SK-N-SH (cell line): ENCODE measurements around the gene PPL. TPM values are rescaled to one million over a fixed set of nuclear protein-coding genes. Genes with fewer than 3 reads are reported as not detected.

Source experiments
- CTCF ChIA-PET: fragments of 300-600, 350-600 bp; formaldehyde crosslinking; extraction: SDS; loops from one replicate; lab custom pipeline; 2021; lab: Yijun Ruan, JAX
- POLR2A ChIA-PET: fragments of 350-600 bp; sonication (Branson Sonifier 250); formaldehyde crosslinking; extraction: SDS; loops from one replicate; lab custom pipeline; 2020; ENCODE audit warnings: antibody characterized with exemption, inconsistent platforms; lab: Yijun Ruan, JAX
- DNase-seq: peaks from one replicate; pipeline ENCODE4 v3.0.0; 2012
- H2AFZ ChIP-seq: fragments of 200-600 bp; sonication (generic); 2 replicates; pipeline ENCODE4 v1.8.1; 2016; ENCODE audit warnings: antibody characterized with exemption, mild to moderate bottlenecking, low read depth
- H3F3A ChIP-seq: fragments of 200-600 bp; sonication (generic); replicated peaks from 2 replicates; pipeline ENCODE3; 2016; ENCODE audit warnings: antibody characterized with exemption, mild to moderate bottlenecking; ENCODE audit not compliant: insufficient read depth
- H3K27ac ChIP-seq, 2 experiments: fragments of 200-500 bp in 1 of 2; fragments of 200-600 bp in 1 of 2; sonication (Bioruptor generic) in 1 of 2; sonication (generic), shearing (Covaris generic) in 1 of 2; 2 replicates each; pipeline versions ENCODE4 v1.5.1 to v1.6.1; 2014 to 2016; ENCODE audit warnings: low read depth in 2 of 2, inconsistent platforms in 1 of 2, low read length in 1 of 2, mild to moderate bottlenecking in 1 of 2, mixed read lengths in 1 of 2
- H3K27me3 ChIP-seq: fragments of 200-600 bp; sonication (generic), shearing (Covaris generic); 2 replicates; pipeline ENCODE4 v1.6.1; 2016; ENCODE audit warnings: mixed run types; ENCODE audit not compliant: insufficient read depth
- H3K36me3 ChIP-seq, 2 experiments: fragments of 200-500 bp in 1 of 2; fragments of 200-600 bp in 1 of 2; sonication (Bioruptor generic) in 1 of 2; sonication (generic) in 1 of 2; replicated peaks in 1 of 2; 2 replicates each; pipeline versions ENCODE3 to v1.5.1; 2014 to 2016; ENCODE audit warnings: low read length in 1 of 2, mild to moderate bottlenecking in 1 of 2; ENCODE audit not compliant: insufficient read depth in 2 of 2, control insufficient read depth in 1 of 2
- H3K4me1 ChIP-seq, 2 experiments: fragments of 200-500 bp in 1 of 2; fragments of 200-600 bp in 1 of 2; sonication (Bioruptor generic) in 1 of 2; sonication (generic), shearing (Covaris generic) in 1 of 2; 2 replicates each; pipeline versions ENCODE4 v1.5.1 to v1.6.1; 2014 to 2016; ENCODE audit warnings: low read depth in 1 of 2, low read length in 1 of 2, mixed run types in 1 of 2; ENCODE audit not compliant: insufficient read depth in 2 of 2, control insufficient read depth in 1 of 2
- H3K4me2 ChIP-seq: fragments of 200-600 bp; sonication (generic), shearing (Covaris generic); 2 replicates; pipeline ENCODE4 v1.6.1; 2017; ENCODE audit warnings: mixed run types
- H3K4me3 ChIP-seq, 2 experiments: fragments of 200-500 bp in 1 of 2; fragments of 200-600 bp in 1 of 2; sonication (Bioruptor generic) in 1 of 2; sonication (generic), shearing (Covaris generic) in 1 of 2; 2 replicates each; pipeline versions ENCODE4 v1.5.1 to v1.8.1; 2014 to 2016; ENCODE audit warnings: low read depth in 2 of 2, inconsistent platforms in 1 of 2, low read length in 1 of 2, mild to moderate bottlenecking in 1 of 2, mixed read lengths in 1 of 2, moderate library complexity in 1 of 2
- H3K79me2 ChIP-seq: fragments of 200-600 bp; sonication (generic); 2 replicates; pipeline ENCODE4 v1.8.1; 2017; ENCODE audit warnings: mild to moderate bottlenecking; ENCODE audit not compliant: insufficient read depth
- H3K9ac ChIP-seq: fragments of 200-600 bp; sonication (generic); 2 replicates; pipeline ENCODE4 v1.6.1; 2017; ENCODE audit warnings: mixed run types
- H3K9me2 ChIP-seq: fragments of 200-600 bp; sonication (generic); 2 replicates; pipeline ENCODE4 v1.6.1; 2017; ENCODE audit warnings: mixed run types
- H3K9me3 ChIP-seq: fragments of 200-600 bp; sonication (generic); 2 replicates; pipeline ENCODE4 v1.6.1; 2017; ENCODE audit warnings: mixed run types, mild to moderate bottlenecking, moderate library complexity
- H4K20me1 ChIP-seq: fragments of 200-600 bp; sonication (generic); 2 replicates; pipeline ENCODE4 v1.6.1; 2017; ENCODE audit warnings: mild to moderate bottlenecking, mixed run types; ENCODE audit not compliant: insufficient read depth
- CHD2 ChIP-seq: fragments of 150-350 bp; IDR thresholded peaks from 2 replicates; pipeline ENCODE4 v1.6.1; 2018; ENCODE audit warnings: low read length; ENCODE audit not compliant: partially characterized antibody
- EZH2phosphoT487 ChIP-seq: fragments of 200-600 bp; sonication (generic); IDR thresholded peaks from 2 replicates; pipeline ENCODE4 v1.6.1; 2017; ENCODE audit warnings: low read depth, mixed run types, mild to moderate bottlenecking, antibody characterized with exemption, moderate library complexity, borderline replicate concordance
- FOXJ3 ChIP-seq: sonication (generic); formaldehyde crosslinking; IDR thresholded peaks from 2 replicates; pipeline ENCODE4 v1.5.1; 2020; ENCODE audit warnings: mild to moderate bottlenecking, missing genetic modification reagents
- FOXM1 ChIP-seq: IDR thresholded peaks from 2 replicates; pipeline ENCODE4 v1.4.0; 2012; ENCODE audit warnings: low read depth, mild to moderate bottlenecking
- IRF3 ChIP-seq: fragments of 150-350 bp; IDR thresholded peaks from 2 replicates; pipeline ENCODE4 v1.6.1; 2016; ENCODE audit warnings: mild to moderate bottlenecking, low read depth, low read length
- MAX ChIP-seq: IDR thresholded peaks from 2 replicates; pipeline ENCODE4 v1.4.0; 2012; ENCODE audit warnings: low read depth
- MEF2A ChIP-seq: IDR thresholded peaks from 2 replicates; pipeline ENCODE4 v1.4.0; 2012; ENCODE audit warnings: low read depth, borderline replicate concordance
- PBX3 ChIP-seq: IDR thresholded peaks from 2 replicates; pipeline ENCODE4; 2012
- RAD21 ChIP-seq: IDR thresholded peaks from 2 replicates; pipeline ENCODE4 v1.6.1; 2012; ENCODE audit warnings: mild to moderate bottlenecking, low read length
- REST ChIP-seq: IDR thresholded peaks from 2 replicates; pipeline ENCODE4 v1.6.1; 2012; ENCODE audit warnings: mild to moderate bottlenecking, low read depth, low read length, moderate library complexity
- SMC3 ChIP-seq: IDR thresholded peaks from 2 replicates; pipeline ENCODE4 v1.6.1; 2012; ENCODE audit warnings: low read depth, low read length, improper control_type of control experiment
- ZBTB33 ChIP-seq: IDR thresholded peaks from 2 replicates; pipeline ENCODE4 v1.4.0; 2012; ENCODE audit warnings: low read depth, borderline replicate concordance
- WGBS: methylation state at CpG from one replicate; pipeline ENCODE4 v1.1.6; 2017; ENCODE audit warnings: low lambda C conversion rate; 5-methylcytosine and 5-hydroxymethylcytosine counted together
- polyA plus RNA-seq, 3 experiments: library from polyadenylated mRNA; depleted of rRNA; stranded (reverse); fragments of >200 nt; gene quantifications; 2 replicates each; pipeline ENCODE4 v1.2.3, GENCODE V29; 2012

Gene PPL
- polyA plus RNA-seq, 1 of the 3 experiments (the other 2 are of a cell fraction), result 24.6 TPM

GRCh38 chr16:4837733-4838501, 99.0 kb downstream of the PPL start:
- Histone ChIP-seq H3F3A (peaks cover 7% of the 10 kb centered on the region), H3K4me3 (no peak overlapping the region), H3K4me2 (no peak overlapping the region), H3K4me1 (peaks cover 0 to 2% of the 10 kb centered on the region in 2 experiments; a peak in 1 of 4 replicates), H3K9me2 (no peaks in the 10 kb centered on the region), H3K27me3 (no peaks in the 10 kb centered on the region), H3K79me2 (peaks cover 57% of the 10 kb centered on the region), H3K27ac (no peak overlapping the region), H3K9me3 (no peaks in the 10 kb centered on the region), H4K20me1 (peaks cover 14% of the 10 kb centered on the region), H2AFZ (no peak overlapping the region), H3K36me3 (peaks cover 39 to 46% of the 10 kb centered on the region in 2 experiments), H3K9ac (no peak overlapping the region)
- ChIA-PET CTCF (no interaction called here), POLR2A (interaction anchor here (0.7 kb wide), 1 partner anchor 87 kb away, joined by 3 read pairs; no protein-coding TSS in a partner anchor)
- TF ChIP-seq RAD21, result no peak
- TF ChIP-seq ZBTB33, result no peak
- TF ChIP-seq MAX, result no peak
- 90% methylated on average over 13 of the region's 13 CpGs for WGBS
- no peak for DNase-seq

GRCh38 chr16:4836727-4837126, 100.2 kb downstream of the PPL start:
- Histone ChIP-seq H4K20me1 (peaks cover 14% of the 10 kb centered on the region), H3K79me2 (peaks cover 45% of the 10 kb centered on the region), H3K27ac (no peak overlapping the region), H3K9ac (no peak overlapping the region), H3K4me1 (peaks cover 0 to 2% of the 10 kb centered on the region in 2 experiments; a peak in 1 of 4 replicates), H3K36me3 (peaks cover 39 to 57% of the 10 kb centered on the region in 2 experiments), H3K4me3 (no peak overlapping the region), H3K27me3 (no peaks in the 10 kb centered on the region), H3F3A (peaks cover 11% of the 10 kb centered on the region), H3K9me3 (no peaks in the 10 kb centered on the region), H2AFZ (no peak overlapping the region), H3K4me2 (no peak overlapping the region), H3K9me2 (no peaks in the 10 kb centered on the region)
- ChIA-PET POLR2A (no interaction called here), CTCF (no interaction called here)
- TF ChIP-seq REST (no peak), CHD2 (no peak), PBX3 (no peak), MAX (no peak), ZBTB33 (no peak), IRF3 (no peak), MEF2A (no peak), SMC3 (no peak), FOXM1 (no peak), FOXJ3 (CRISPR knock-in tag) (no peak), EZH2phosphoT487 (no peak), RAD21 (no peak)
- 93% methylated on average over 2 of the region's 2 CpGs for WGBS
- DNase-seq, result no peak
